Measurements from ENCODE around the gene ITGA3.
A peak's percentile ranks its signal among the peaks of the same experiment; 100 is the strongest.

DNA sequence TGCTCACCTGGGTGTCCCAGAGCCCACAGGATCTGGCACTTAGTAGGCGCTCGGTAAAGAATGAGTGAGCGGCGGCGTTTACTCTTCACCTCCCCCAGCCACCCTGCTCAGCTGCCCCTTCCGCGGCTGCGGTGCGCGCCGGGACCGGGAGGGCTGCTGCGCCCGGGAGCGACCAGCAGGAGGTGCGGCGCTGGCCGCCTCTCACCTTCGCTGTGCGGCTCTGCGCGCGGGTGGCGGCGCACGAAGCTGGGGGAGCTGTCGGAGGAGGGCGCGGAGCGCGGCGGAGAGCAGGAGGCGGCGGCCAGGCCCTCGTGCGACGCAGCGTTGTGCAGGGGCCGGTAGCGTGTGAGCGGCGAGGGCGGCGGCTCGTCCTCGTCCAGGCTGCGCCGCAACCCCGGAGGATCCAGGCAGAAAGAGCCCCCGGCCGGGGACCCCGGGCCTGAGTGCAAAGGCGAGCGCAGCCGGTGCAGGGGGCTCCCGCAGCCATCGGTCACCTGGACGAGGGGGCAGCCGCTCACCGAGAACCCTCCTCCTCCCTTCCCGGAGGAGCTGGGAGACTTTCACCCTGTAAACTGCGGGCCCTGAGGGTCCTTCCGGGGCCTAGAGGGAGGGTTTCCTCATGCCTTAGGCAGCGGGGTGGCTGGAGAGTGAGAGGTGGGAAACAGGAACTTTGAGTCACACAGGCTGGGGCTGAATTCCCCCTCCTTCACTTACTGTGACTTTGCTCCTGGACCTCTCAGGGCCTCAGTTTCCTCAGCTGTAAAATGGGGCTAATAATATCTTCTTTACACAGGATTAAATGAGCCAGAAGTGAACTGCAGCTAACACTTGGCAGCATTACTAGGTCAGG, 61.5 kb downstream of the ITGA3 start:
- TF ChIP-seq, protein P1, sequence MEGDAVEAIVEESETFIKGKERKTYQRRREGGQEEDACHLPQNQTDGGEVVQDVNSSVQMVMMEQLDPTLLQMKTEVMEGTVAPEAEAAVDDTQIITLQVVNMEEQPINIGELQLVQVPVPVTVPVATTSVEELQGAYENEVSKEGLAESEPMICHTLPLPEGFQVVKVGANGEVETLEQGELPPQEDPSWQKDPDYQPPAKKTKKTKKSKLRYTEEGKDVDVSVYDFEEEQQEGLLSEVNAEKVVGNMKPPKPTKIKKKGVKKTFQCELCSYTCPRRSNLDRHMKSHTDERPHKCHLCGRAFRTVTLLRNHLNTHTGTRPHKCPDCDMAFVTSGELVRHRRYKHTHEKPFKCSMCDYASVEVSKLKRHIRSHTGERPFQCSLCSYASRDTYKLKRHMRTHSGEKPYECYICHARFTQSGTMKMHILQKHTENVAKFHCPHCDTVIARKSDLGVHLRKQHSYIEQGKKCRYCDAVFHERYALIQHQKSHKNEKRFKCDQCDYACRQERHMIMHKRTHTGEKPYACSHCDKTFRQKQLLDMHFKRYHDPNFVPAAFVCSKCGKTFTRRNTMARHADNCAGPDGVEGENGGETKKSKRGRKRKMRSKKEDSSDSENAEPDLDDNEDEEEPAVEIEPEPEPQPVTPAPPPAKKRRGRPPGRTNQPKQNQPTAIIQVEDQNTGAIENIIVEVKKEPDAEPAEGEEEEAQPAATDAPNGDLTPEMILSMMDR (IDR thresholded peaks at IDR 0.05) = peak; percentile 53; the same call in 2 of the 3 replicates
- TF ChIP-seq RAD21 (conservative IDR thresholded peaks at IDR 0.05 in 1 of 2, IDR thresholded peaks at IDR 0.05 in 1 of 2) (peak; percentile 40 to 51; a peak in 4 of 5 replicates), TP53 (CRISPR knock-in tag; IDR thresholded peaks at IDR 0.05) (no peak), POLR2A (IDR thresholded peaks at IDR 0.05; ENCODE audit: low read length) (no peak), CHD2 (IDR thresholded peaks at IDR 0.05; ENCODE audit: low read length, partially characterized antibody) (no peak), HDAC2 (IDR thresholded peaks at IDR 0.05) (no peak), HOXA7 (CRISPR knock-in tag; IDR thresholded peaks at IDR 0.05) (no peak), PHF8 (IDR thresholded peaks at IDR 0.05; ENCODE audit: borderline replicate concordance, low read depth) (no peak), KDM5A (IDR thresholded peaks at IDR 0.05) (no peak)
- TF ChIP-seq, protein P2, sequence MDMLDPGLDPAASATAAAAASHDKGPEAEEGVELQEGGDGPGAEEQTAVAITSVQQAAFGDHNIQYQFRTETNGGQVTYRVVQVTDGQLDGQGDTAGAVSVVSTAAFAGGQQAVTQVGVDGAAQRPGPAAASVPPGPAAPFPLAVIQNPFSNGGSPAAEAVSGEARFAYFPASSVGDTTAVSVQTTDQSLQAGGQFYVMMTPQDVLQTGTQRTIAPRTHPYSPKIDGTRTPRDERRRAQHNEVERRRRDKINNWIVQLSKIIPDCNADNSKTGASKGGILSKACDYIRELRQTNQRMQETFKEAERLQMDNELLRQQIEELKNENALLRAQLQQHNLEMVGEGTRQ (IDR thresholded peaks at IDR 0.05) = no peak

Measured in A549 (cell line).